H1 (cell line): ENCODE data around the gene P2RX5. TPM values are rescaled to one million over a fixed set of nuclear protein-coding genes. Genes with fewer than 3 reads are reported as not detected.

Experiments used
- ASH2L ChIP-seq: fragments of 200-600, 300-600 bp; sonication (generic); IDR thresholded peaks from one replicate; pipeline ENCODE4 v1.7.1; 2017; ENCODE audit warnings: low read length
- BCL11A ChIP-seq, 2 experiments: IDR thresholded peaks; one replicate each; pipeline ENCODE4 v1.6.1; 2011; ENCODE audit warnings: low read depth in 2 of 2, low read length in 2 of 2, mild to moderate bottlenecking in 2 of 2
- CBX5 ChIP-seq: fragments of 300-800, 300-1000 bp; sonication (generic); IDR thresholded peaks from 2 replicates; pipeline ENCODE4 v1.7.1; 2016; ENCODE audit warnings: antibody characterized with exemption, low read length, low read depth
- CEBPB ChIP-seq: IDR thresholded peaks from 2 replicates; pipeline ENCODE4 v1.6.1; 2012; ENCODE audit warnings: low read depth, low read length
- CHD2 ChIP-seq: IDR thresholded peaks from 2 replicates; pipeline ENCODE4 v1.6.1; 2012; ENCODE audit warnings: low read length, improper control_type of control experiment
- CTBP2 ChIP-seq: IDR thresholded peaks from 2 replicates; pipeline ENCODE4 v1.7.0; 2011; ENCODE audit warnings: borderline replicate concordance, mild to moderate bottlenecking, moderate library complexity, mixed read lengths, low read length; ENCODE audit not compliant: insufficient read depth, insufficient read length
- EGR1 ChIP-seq: IDR thresholded peaks from 2 replicates; pipeline ENCODE4 v1.6.1; 2011; ENCODE audit warnings: low read depth, low read length, borderline replicate concordance
- NANOG ChIP-seq: IDR thresholded peaks from 2 replicates; pipeline ENCODE4 v1.6.1; 2011; ENCODE audit warnings: low read length, low read depth, mild to moderate bottlenecking, inconsistent platforms; ENCODE audit not compliant: insufficient read depth, poor library complexity, severe bottlenecking
- SP4 ChIP-seq: IDR thresholded peaks from 2 replicates; pipeline ENCODE4 v1.6.1; 2012; ENCODE audit warnings: low read length, inconsistent platforms
- polyA plus RNA-seq, 7 experiments: library from polyadenylated mRNA; depleted of rRNA in 3 of 7; stranded (reverse) in 5 of 7; unstranded in 2 of 7; fragments of >200 nt in 5 of 7; fragments of 200-250 nt in 2 of 7; gene quantifications; 1 replicate in 5 of 7; 2 replicates in 1 of 7; 4 replicates in 1 of 7; pipeline versions ENCODE4 v1.2.1 to v1.2.3, GENCODE V29; 2011 to 2013; ENCODE audit warnings: missing spikeins in 2 of 7, mixed read lengths in 2 of 7
- total RNA-seq: library from RNA; stranded (reverse); fragmentation: NEBNext Ultra II Directional; extraction: Animal tissue kit (Norgen Biotek cat#: 25700); gene quantifications from 2 replicates; pipeline ENCODE4 v1.2.1, GENCODE V29; 2021
- TF ChIP-seq, protein P1 (sequence below): fragments of 300-600 bp; sonication (generic); IDR thresholded peaks from 2 replicates; pipeline ENCODE4 v1.7.1; 2012; ENCODE audit warnings: low read length, moderate library complexity, mild to moderate bottlenecking, inconsistent platforms; ENCODE audit not compliant: insufficient replicate concordance
- TF ChIP-seq, protein P2 (sequence below): IDR thresholded peaks from 2 replicates; pipeline ENCODE4 v1.6.1; 2011; ENCODE audit warnings: low read depth, mild to moderate bottlenecking, low read length; ENCODE audit not compliant: insufficient read depth

Gene P2RX5
- total and polyA plus RNA-seq, 2 of the 8 experiments (the other 6 are each of a cell fraction or from before 2014, with no cell fraction given), result 12.0 to 15.6 TPM

DNA sequence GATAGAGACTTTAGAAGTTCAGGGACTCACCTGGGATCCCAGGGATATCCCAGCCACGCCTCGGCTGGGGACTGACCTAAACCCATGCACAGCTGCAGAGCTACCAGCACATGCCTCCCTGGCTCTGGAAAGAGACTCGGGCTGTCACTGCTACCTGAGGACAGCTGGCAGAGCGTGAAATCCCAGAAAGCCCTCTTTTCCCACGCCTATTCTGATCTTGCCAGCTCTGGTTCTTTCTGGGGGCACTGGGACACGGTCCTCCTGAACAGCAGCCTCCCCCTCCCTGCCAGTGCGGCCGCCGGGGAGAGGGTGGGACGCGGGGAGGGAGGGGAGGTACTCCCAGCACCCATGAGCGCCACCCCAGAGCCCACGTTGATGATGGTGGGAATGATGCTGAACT lies 10.8 kb downstream of the P2RX5 start (continued):
- TF ChIP-seq, protein P1, sequence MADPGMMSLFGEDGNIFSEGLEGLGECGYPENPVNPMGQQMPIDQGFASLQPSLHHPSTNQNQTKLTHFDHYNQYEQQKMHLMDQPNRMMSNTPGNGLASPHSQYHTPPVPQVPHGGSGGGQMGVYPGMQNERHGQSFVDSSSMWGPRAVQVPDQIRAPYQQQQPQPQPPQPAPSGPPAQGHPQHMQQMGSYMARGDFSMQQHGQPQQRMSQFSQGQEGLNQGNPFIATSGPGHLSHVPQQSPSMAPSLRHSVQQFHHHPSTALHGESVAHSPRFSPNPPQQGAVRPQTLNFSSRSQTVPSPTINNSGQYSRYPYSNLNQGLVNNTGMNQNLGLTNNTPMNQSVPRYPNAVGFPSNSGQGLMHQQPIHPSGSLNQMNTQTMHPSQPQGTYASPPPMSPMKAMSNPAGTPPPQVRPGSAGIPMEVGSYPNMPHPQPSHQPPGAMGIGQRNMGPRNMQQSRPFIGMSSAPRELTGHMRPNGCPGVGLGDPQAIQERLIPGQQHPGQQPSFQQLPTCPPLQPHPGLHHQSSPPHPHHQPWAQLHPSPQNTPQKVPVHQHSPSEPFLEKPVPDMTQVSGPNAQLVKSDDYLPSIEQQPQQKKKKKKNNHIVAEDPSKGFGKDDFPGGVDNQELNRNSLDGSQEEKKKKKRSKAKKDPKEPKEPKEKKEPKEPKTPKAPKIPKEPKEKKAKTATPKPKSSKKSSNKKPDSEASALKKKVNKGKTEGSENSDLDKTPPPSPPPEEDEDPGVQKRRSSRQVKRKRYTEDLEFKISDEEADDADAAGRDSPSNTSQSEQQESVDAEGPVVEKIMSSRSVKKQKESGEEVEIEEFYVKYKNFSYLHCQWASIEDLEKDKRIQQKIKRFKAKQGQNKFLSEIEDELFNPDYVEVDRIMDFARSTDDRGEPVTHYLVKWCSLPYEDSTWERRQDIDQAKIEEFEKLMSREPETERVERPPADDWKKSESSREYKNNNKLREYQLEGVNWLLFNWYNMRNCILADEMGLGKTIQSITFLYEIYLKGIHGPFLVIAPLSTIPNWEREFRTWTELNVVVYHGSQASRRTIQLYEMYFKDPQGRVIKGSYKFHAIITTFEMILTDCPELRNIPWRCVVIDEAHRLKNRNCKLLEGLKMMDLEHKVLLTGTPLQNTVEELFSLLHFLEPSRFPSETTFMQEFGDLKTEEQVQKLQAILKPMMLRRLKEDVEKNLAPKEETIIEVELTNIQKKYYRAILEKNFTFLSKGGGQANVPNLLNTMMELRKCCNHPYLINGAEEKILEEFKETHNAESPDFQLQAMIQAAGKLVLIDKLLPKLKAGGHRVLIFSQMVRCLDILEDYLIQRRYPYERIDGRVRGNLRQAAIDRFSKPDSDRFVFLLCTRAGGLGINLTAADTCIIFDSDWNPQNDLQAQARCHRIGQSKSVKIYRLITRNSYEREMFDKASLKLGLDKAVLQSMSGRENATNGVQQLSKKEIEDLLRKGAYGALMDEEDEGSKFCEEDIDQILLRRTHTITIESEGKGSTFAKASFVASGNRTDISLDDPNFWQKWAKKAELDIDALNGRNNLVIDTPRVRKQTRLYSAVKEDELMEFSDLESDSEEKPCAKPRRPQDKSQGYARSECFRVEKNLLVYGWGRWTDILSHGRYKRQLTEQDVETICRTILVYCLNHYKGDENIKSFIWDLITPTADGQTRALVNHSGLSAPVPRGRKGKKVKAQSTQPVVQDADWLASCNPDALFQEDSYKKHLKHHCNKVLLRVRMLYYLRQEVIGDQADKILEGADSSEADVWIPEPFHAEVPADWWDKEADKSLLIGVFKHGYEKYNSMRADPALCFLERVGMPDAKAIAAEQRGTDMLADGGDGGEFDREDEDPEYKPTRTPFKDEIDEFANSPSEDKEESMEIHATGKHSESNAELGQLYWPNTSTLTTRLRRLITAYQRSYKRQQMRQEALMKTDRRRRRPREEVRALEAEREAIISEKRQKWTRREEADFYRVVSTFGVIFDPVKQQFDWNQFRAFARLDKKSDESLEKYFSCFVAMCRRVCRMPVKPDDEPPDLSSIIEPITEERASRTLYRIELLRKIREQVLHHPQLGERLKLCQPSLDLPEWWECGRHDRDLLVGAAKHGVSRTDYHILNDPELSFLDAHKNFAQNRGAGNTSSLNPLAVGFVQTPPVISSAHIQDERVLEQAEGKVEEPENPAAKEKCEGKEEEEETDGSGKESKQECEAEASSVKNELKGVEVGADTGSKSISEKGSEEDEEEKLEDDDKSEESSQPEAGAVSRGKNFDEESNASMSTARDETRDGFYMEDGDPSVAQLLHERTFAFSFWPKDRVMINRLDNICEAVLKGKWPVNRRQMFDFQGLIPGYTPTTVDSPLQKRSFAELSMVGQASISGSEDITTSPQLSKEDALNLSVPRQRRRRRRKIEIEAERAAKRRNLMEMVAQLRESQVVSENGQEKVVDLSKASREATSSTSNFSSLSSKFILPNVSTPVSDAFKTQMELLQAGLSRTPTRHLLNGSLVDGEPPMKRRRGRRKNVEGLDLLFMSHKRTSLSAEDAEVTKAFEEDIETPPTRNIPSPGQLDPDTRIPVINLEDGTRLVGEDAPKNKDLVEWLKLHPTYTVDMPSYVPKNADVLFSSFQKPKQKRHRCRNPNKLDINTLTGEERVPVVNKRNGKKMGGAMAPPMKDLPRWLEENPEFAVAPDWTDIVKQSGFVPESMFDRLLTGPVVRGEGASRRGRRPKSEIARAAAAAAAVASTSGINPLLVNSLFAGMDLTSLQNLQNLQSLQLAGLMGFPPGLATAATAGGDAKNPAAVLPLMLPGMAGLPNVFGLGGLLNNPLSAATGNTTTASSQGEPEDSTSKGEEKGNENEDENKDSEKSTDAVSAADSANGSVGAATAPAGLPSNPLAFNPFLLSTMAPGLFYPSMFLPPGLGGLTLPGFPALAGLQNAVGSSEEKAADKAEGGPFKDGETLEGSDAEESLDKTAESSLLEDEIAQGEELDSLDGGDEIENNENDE, result no peak
- TF ChIP-seq ASH2L (no peak), CHD2 (no peak), EGR1 (no peak), SP4 (no peak), CEBPB (no peak), BCL11A (IDR thresholded peaks at IDR 0.05; ENCODE audit: low read depth in 2 of 2, low read length in 2 of 2) (no peak), NANOG (no peak), CBX5 (no peak), CTBP2 (no peak)
- TF ChIP-seq, protein P2, sequence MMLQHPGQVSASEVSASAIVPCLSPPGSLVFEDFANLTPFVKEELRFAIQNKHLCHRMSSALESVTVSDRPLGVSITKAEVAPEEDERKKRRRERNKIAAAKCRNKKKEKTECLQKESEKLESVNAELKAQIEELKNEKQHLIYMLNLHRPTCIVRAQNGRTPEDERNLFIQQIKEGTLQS, result no peak
